Karpas-422 (cell line): ENCODE data around the gene SHISA6. TPM values are rescaled to one million over a fixed set of nuclear protein-coding genes. Genes with fewer than 3 reads are reported as not detected.

Experiments used
- DNase-seq: peaks from one replicate; pipeline ENCODE4 v3.0.0-alpha.2; 2015
- H2AFZ ChIP-seq: fragments of 200-600 bp; sonication (generic); 2 replicates; pipeline ENCODE4 v1.6.1; 2014; ENCODE audit warnings: antibody characterized with exemption, low read length, mixed read lengths
- H3K27ac ChIP-seq: fragments of 200-600 bp; sonication (generic); 2 replicates; pipeline ENCODE4 v1.5.1; 2014; ENCODE audit warnings: mild to moderate bottlenecking, low read length, moderate library complexity
- H3K27me3 ChIP-seq: fragments of 200-600 bp; sonication (generic); 2 replicates; pipeline ENCODE4 v1.6.1; 2014; ENCODE audit warnings: low read length, mixed read lengths
- H3K36me3 ChIP-seq: fragments of 200-600 bp; sonication (generic); 2 replicates; pipeline ENCODE4 v1.6.1; 2014; ENCODE audit warnings: low read length, mixed read lengths; ENCODE audit not compliant: insufficient read depth
- H3K4me1 ChIP-seq: fragments of 200-600 bp; sonication (generic); 2 replicates; pipeline ENCODE4 v1.6.1; 2014; ENCODE audit warnings: mild to moderate bottlenecking, low read length, mixed read lengths
- H3K4me2 ChIP-seq: fragments of 200-600 bp; sonication (generic); 2 replicates; pipeline ENCODE4 v1.6.1; 2014; ENCODE audit warnings: low read length, low read depth, mild to moderate bottlenecking; ENCODE audit not compliant: poor library complexity, severe bottlenecking
- H3K4me3 ChIP-seq: fragments of 200-600 bp; sonication (generic); 2 replicates; pipeline ENCODE4 v1.5.1; 2014; ENCODE audit warnings: mild to moderate bottlenecking, antibody characterized with exemption, low read length, mixed read lengths
- H3K79me2 ChIP-seq: fragments of 200-600 bp; sonication (generic); 2 replicates; pipeline ENCODE4 v1.6.1; 2014; ENCODE audit warnings: mild to moderate bottlenecking, low read length, mixed read lengths
- H3K9ac ChIP-seq: fragments of 200-600 bp; sonication (generic); 2 replicates; pipeline ENCODE4 v1.6.0; 2014; ENCODE audit warnings: low read length
- H3K9me2 ChIP-seq: fragments of 200-600 bp; sonication (generic), shearing (Covaris generic); replicated peaks from 2 replicates; pipeline ENCODE4 v1.6.0; 2014; ENCODE audit warnings: mild to moderate bottlenecking, low read length, moderate library complexity; ENCODE audit not compliant: insufficient read depth
- H3K9me3 ChIP-seq: fragments of 300-700, 200-600 bp; sonication (generic); 2 replicates; pipeline ENCODE4 v1.6.1; 2014; ENCODE audit warnings: low read length, mixed read lengths
- H4K20me1 ChIP-seq: fragments of 200-600 bp; sonication (generic); 2 replicates; pipeline ENCODE4 v1.6.1; 2014; ENCODE audit warnings: mild to moderate bottlenecking, antibody characterized with exemption, low read length, low read depth; ENCODE audit not compliant: insufficient read depth
- total RNA-seq: library from RNA; depleted of rRNA; stranded (reverse); fragments of >200 nt; shearing (Covaris generic); gene quantifications from 2 replicates; pipeline ENCODE4 v1.2.3, GENCODE V29; 2014; ENCODE audit warnings: low replicate concordance

Gene SHISA6
- total RNA-seq, 1 experiment from 2014 or later: not detected

- no peaks in the 10 kb centered on the region for H3K9me3 ChIP-seq
- H3K4me2 ChIP-seq: no peak overlapping the region
- peak; percentile 75 for DNase-seq
- H2AFZ ChIP-seq: no peak overlapping the region
- H3K36me3 ChIP-seq: no peaks in the 10 kb centered on the region
- H3K4me3 ChIP-seq: no peak overlapping the region
- no peaks in the 10 kb centered on the region for H3K4me1 ChIP-seq
- H4K20me1 ChIP-seq: no peaks in the 10 kb centered on the region
- H3K9ac ChIP-seq: no peak overlapping the region
- no peaks in the 10 kb centered on the region for H3K27me3 ChIP-seq
- no peaks in the 10 kb centered on the region for H3K79me2 ChIP-seq
- H3K27ac ChIP-seq: no peak overlapping the region
- H3K9me2 ChIP-seq: no peaks in the 10 kb centered on the region
Observed at GRCh38 chr17:11506635-11507034, 265.6 kb downstream of the SHISA6 start.

DNA sequence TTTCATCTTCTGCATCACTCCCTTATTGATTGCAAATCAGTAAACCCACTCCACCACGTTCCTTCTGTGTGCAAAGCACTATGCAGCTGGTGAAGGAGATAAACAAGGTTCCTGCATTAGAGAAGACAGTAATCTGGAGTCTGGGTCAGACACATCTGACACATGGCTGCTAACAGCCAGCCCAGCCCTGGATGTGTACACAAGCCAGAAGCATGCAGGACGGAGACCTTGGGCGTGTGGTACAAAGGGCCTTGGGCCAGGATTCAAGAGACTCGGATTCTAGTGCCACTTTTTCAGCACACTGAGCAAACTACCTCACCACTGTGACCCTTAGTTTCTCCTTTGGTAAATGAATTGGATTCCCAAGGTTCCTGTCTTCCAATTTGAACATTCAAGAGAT, 270.7 kb downstream of the SHISA6 start:
- H3K36me3 ChIP-seq: no peaks in the 10 kb centered on the region
- no peak overlapping the region for H2AFZ ChIP-seq
- H3K4me1 ChIP-seq: no peaks in the 10 kb centered on the region
- H4K20me1 ChIP-seq: no peaks in the 10 kb centered on the region
- no peak overlapping the region for H3K27ac ChIP-seq
- no peak overlapping the region for H3K9ac ChIP-seq
- no peak for DNase-seq
- no peaks in the 10 kb centered on the region for H3K9me3 ChIP-seq
- H3K27me3 ChIP-seq: no peaks in the 10 kb centered on the region
- no peak overlapping the region for H3K4me2 ChIP-seq
- no peaks in the 10 kb centered on the region for H3K79me2 ChIP-seq
- H3K4me3 ChIP-seq: no peak overlapping the region
- H3K9me2 ChIP-seq: no peaks in the 10 kb centered on the region

DNA sequence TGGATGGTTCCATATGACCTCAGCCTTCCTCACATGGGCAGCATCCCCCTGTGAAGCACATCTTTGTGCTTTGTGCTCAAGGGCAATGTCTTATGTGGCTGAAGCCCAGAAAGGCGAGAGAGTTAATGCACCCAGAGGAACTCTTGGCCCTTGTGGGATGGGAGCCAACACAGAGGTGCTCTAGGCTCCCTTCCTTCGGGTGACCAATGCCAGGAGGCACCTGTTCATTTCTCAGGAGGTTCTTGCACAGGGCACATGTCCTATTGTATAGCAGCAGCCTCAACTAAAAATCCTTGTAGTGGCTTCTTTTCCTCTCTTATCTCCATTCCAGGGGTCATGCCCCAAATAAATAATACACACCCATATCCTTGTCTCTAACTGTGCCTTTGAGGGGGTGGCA, 273.6 kb downstream of the SHISA6 start:
- Histone ChIP-seq H3K9me2 (no peaks in the 10 kb centered on the region), H2AFZ (no peak overlapping the region), H3K79me2 (no peaks in the 10 kb centered on the region), H3K36me3 (no peaks in the 10 kb centered on the region), H4K20me1 (no peaks in the 10 kb centered on the region), H3K4me2 (no peak overlapping the region), H3K27ac (no peak overlapping the region), H3K9me3 (no peaks in the 10 kb centered on the region), H3K4me1 (no peaks in the 10 kb centered on the region), H3K4me3 (no peak overlapping the region), H3K9ac (no peak overlapping the region), H3K27me3 (no peaks in the 10 kb centered on the region)
- no peak for DNase-seq

- no peak for DNase-seq
- H3K27ac ChIP-seq: no peak overlapping the region
- no peaks in the 10 kb centered on the region for H3K27me3 ChIP-seq
- H3K4me2 ChIP-seq: no peak overlapping the region
- H3K9me2 ChIP-seq: no peaks in the 10 kb centered on the region
- H3K9me3 ChIP-seq: no peaks in the 10 kb centered on the region
- H3K4me3 ChIP-seq: no peak overlapping the region
- no peaks in the 10 kb centered on the region for H4K20me1 ChIP-seq
- H3K79me2 ChIP-seq: no peaks in the 10 kb centered on the region
- no peaks in the 10 kb centered on the region for H3K4me1 ChIP-seq
- H3K9ac ChIP-seq: no peak overlapping the region
- no peak overlapping the region for H2AFZ ChIP-seq
- H3K36me3 ChIP-seq: no peaks in the 10 kb centered on the region
Observed at GRCh38 chr17:11514981-11515680, 274.1 kb downstream of the SHISA6 start.

GRCh38 chr17:11515901-11516300, 274.9 kb downstream of the SHISA6 start:
- Histone ChIP-seq H3K27ac (no peak overlapping the region), H3K79me2 (no peaks in the 10 kb centered on the region), H3K36me3 (no peaks in the 10 kb centered on the region), H3K27me3 (no peaks in the 10 kb centered on the region), H2AFZ (no peak overlapping the region), H4K20me1 (no peaks in the 10 kb centered on the region), H3K9me2 (no peaks in the 10 kb centered on the region), H3K9me3 (no peaks in the 10 kb centered on the region), H3K9ac (no peak overlapping the region), H3K4me3 (no peak overlapping the region), H3K4me1 (no peaks in the 10 kb centered on the region), H3K4me2 (no peak overlapping the region)
- no peak for DNase-seq

DNA sequence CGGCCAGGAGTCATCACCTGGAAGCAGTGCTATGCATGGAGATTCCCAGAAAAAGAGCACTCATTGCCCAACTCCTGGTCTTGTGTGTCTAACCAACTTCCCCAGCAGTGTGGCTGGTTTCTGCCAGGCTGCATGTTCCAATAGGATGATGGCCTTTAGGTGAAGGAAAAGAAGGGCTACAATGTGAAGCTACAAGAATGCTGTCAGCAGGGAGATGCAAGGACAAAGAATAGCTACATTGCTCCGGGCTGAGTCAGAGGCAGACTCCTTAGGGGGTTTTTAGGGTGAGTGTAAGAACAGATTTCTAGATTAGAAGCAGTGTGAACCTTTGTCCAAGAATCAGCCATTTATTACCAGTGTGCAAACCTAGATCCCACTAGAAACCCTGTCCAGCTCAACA, 294.2 kb downstream of the SHISA6 start:
- Histone ChIP-seq H3K4me3 (no peak overlapping the region), H3K27ac (no peak overlapping the region), H3K4me1 (no peaks in the 10 kb centered on the region), H3K4me2 (no peak overlapping the region), H3K79me2 (no peaks in the 10 kb centered on the region), H3K27me3 (no peaks in the 10 kb centered on the region), H3K9me3 (no peaks in the 10 kb centered on the region), H3K9ac (no peak overlapping the region), H3K9me2 (no peaks in the 10 kb centered on the region), H3K36me3 (no peaks in the 10 kb centered on the region), H2AFZ (no peak overlapping the region), H4K20me1 (no peaks in the 10 kb centered on the region)
- DNase-seq: no peak

DNA sequence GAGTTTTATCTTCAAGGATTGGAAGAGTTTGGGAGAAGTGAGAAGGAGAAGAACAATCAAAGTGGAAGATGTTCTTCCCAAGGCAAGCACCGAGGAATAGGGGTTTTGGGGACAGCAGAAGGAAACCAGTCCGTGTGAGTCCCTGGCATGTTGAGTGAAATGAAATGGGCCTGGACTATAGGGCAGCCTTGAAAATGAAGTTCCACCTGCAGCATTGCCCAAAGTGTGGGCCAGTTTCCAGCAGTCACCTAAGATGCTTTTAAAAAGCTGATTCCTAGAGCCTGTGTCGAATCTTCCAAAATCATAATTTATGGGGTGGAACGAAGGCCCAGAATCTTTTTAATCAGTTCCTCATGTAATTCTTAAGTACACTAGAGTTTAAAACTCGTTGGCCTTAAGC, 297.4 kb downstream of the SHISA6 start:
- H3K27me3 ChIP-seq: no peaks in the 10 kb centered on the region
- no peak overlapping the region for H3K27ac ChIP-seq
- no peak overlapping the region for H3K9ac ChIP-seq
- no peaks in the 10 kb centered on the region for H3K36me3 ChIP-seq
- H3K4me3 ChIP-seq: no peak overlapping the region
- no peaks in the 10 kb centered on the region for H4K20me1 ChIP-seq
- DNase-seq: no peak
- H3K4me2 ChIP-seq: no peak overlapping the region
- H3K9me2 ChIP-seq: no peaks in the 10 kb centered on the region
- H3K9me3 ChIP-seq: no peaks in the 10 kb centered on the region; the same call in 1 of the 2 replicates
- H3K4me1 ChIP-seq: no peaks in the 10 kb centered on the region
- H2AFZ ChIP-seq: no peak overlapping the region
- no peaks in the 10 kb centered on the region for H3K79me2 ChIP-seq

DNA sequence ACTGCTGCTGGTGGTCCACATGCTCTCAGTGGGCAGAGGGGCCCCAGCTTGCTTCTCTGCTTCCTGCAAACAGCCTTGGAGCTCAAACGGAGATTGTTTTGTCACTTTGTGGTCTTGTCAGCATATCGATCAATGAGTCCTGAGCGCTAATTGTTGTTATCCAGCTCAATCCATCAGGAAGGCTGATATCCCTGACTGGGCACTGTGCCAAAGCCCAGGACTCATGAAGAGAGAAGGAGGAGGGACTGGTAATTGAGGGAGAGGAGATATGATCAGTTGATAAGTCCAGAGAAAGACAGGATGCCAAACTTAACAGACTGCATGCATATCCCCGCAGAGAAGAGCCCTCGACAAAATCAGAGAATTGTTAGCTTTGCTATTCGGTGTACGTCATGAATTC, 298.6 kb downstream of the SHISA6 start:
- Histone ChIP-seq H3K9me3 (no peaks in the 10 kb centered on the region; the same call in 1 of the 2 replicates), H3K9ac (no peak overlapping the region), H3K27me3 (no peaks in the 10 kb centered on the region), H3K27ac (no peak overlapping the region), H3K9me2 (no peaks in the 10 kb centered on the region), H3K4me1 (no peaks in the 10 kb centered on the region), H3K36me3 (no peaks in the 10 kb centered on the region), H2AFZ (no peak overlapping the region), H3K4me3 (no peak overlapping the region), H4K20me1 (no peaks in the 10 kb centered on the region), H3K4me2 (no peak overlapping the region), H3K79me2 (no peaks in the 10 kb centered on the region)
- no peak for DNase-seq
